ELR (cell line): Measurements from ENCODE around the gene SEC22C.
A peak's percentile ranks its signal among the peaks of the same experiment; 100 is the strongest.

ENCODE experiments used
- DNase-seq: peaks from one replicate; pipeline ENCODE4 v3.0.0-alpha.2; 2015; ENCODE audit warnings: low read depth

Gene SEC22C

DNA sequence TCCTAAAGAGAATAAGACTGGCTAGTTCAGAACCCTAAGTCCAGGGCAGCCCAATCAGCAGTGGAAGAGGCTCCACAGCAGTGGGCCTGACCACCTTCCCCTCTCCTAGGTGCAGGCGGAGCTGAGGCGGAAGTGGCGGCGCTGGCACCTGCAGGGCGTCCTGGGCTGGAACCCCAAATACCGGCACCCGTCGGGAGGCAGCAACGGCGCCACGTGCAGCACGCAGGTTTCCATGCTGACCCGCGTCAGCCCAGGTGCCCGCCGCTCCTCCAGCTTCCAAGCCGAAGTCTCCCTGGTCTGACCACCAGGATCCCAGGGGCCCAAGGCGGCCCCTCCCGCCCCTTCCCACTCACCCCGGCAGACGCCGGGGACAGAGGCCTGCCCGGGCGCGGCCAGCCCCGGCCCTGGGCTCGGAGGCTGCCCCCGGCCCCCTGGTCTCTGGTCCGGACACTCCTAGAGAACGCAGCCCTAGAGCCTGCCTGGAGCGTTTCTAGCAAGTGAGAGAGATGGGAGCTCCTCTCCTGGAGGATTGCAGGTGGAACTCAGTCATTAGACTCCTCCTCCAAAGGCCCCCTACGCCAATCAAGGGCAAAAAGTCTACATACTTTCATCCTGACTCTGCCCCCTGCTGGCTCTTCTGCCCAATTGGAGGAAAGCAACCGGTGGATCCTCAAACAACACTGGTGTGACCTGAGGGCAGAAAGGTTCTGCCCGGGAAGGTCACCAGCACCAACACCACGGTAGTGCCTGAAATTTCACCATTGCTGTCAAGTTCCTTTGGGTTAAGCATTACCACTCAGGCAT lies 45.6 kb downstream of the SEC22C start:
- DNase-seq, result peak; percentile 46

GRCh38 chr3:42533161-42533897 lies 48.4 kb downstream of the SEC22C start:
- no peak for DNase-seq

DNA sequence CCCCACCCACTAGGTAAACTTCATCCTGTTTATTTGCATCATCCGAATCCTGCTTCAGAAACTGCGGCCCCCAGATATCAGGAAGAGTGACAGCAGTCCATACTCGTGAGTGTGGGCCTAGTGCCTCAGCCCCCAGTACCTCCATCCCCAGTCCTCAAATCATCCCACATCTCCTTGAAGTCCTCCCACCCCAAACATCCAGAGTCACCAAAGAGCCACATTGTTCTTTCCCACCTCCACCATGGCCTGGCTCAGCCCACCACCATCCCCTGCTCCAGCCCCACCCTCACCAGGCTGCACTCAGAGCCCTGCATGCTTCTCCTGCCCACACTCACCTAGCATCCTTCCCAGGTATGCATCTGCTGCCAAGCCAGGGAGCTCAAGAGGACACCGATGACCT lies 49.5 kb downstream of the SEC22C start:
- DNase-seq, result no peak

DNA sequence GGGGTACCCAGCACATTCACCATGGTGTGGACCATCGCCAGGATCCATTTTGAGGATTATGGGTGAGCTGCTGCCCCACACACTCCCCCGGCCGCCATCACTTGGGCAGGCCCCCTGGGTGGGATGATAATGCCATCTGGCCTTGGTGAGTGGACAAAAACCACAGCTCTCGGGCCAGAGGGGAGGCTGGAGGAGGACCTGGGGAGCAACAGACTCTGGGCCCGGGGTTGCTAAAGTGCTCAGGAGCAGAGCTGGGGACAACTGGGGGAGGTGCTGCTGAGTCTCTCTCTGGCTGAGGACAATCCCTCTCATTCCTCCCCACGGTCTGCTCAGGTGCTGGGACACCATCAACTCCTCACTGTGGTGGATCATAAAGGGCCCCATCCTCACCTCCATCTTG lies 50.3 kb downstream of the SEC22C start:
- DNase-seq, result no peak

GRCh38 chr3:42530073-42530472 lies 51.7 kb downstream of the SEC22C start:
- no peak for DNase-seq

GRCh38 chr3:42529468-42529867 lies 52.3 kb downstream of the SEC22C start:
- DNase-seq, result no peak

GRCh38 chr3:42527368-42527917 lies 54.3 kb downstream of the SEC22C start:
- no peak for DNase-seq

GRCh38 chr3:42526616-42527367 lies 55.0 kb downstream of the SEC22C start:
- DNase-seq, result no peak

- no peak for DNase-seq
Measured at GRCh38 chr3:42525736-42526345, 55.9 kb downstream of the SEC22C start.

GRCh38 chr3:42525212-42525611 lies 56.6 kb downstream of the SEC22C start:
- no peak for DNase-seq

GRCh38 chr3:42524751-42525150 lies 57.0 kb downstream of the SEC22C start:
- DNase-seq, result no peak

GRCh38 chr3:42520906-42521305 lies 60.9 kb downstream of the SEC22C start:
- no peak for DNase-seq

DNA sequence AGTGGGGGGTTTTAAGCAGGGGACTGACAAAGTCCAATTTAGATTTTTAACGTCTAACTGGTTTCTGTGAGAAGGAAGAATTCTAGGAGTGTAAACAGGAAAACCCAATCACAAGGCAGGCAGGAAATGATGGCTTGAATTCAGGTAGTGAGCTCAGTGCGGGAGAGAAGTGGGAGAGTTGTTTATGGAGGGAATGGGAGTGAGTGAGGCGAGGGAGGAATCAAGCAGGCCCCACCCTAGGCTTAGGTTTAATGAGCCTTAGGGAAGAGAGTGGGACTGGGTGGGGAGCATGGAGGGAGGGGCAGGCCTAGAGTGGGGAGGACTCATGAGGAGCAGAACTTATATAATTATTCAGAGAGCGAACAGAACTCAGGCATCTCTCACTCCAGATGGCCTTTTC lies 61.4 kb downstream of the SEC22C start:
- no peak for DNase-seq

DNA sequence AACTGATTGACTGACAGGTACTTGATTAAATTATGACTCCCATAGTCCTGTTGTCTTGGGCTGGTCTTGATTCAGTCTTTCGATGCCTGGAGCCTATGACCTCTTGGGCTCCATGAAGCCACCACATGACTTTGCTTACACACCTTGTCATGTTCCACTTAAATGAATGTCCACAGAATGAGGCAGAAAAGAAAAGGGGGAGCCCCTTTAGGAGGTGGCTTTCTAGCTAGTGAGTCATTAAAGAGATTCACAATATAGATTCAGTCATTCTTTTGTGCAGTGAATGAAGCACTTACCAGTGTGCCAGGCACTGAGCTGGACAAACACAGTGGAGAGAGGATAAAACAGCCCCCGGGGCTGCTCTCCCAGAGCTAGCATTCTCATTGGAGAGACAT lies 62.2 kb downstream of the SEC22C start:
- DNase-seq, result no peak

DNA sequence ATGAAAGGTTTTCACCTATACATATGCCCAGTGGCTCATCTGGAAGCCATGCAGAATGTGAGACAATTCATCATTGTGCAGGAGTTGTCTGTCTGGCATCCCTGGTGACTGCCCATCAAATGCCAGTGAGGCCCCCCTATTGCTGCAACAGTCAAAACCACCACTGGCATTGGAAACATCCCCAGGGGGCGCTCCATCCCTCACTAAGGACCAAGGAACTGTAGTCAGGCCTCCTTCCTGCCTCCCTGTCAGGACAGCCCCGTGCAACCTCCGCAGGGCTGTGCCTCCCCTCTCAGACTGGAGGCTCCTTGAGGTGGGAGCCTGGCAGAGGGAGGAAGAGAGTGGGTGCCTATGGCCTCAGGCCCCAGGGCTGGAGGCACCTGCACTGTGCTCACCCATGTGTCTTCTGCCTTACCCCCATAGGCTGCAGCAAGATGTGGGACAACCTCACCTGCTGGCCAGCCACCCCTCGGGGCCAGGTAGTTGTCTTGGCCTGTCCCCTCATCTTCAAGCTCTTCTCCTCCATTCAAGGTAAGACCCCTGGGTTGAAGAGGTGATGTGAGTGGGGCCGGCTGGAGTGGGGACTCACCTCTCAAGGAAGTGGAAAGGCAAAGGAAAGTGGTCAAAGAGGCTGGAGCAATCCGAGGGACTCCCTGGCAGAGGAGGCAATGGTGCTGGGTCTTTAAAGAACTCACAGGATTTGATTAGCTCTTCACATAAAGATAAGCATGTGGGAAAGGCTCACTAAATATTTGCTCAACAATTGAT lies 62.8 kb downstream of the SEC22C start:
- DNase-seq, result no peak

- no peak for DNase-seq
Measured at GRCh38 chr3:42517117-42517516, 64.7 kb downstream of the SEC22C start.

GRCh38 chr3:42516443-42516842 lies 65.3 kb downstream of the SEC22C start:
- DNase-seq, result no peak

- no peak for DNase-seq
Measured at GRCh38 chr3:42515976-42516375, 65.8 kb downstream of the SEC22C start.

DNA sequence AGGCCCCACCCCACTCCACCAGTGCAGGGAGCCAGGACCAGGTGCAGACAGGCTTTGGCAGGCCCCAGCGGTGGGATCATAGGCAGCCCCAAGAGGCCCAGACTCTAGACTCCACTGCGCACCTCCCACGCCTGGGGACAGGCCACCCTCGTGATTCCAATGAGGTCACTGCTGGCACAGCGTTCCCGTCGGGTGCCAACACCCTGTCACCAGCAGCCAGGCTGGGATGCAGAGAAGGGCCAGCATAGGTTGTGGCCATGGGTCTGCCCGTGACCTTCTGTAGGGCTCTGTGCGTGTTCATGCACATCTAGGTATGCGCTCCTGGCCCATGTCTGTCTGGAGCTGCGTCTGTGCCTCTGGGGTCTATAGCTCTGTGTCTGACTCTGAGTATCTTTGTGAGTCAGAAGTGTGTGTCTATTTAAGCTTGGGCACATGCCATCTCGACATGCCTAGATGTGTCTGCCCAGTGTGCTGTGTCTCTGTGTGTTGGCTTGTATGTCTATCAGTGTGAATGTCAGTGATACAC lies 66.3 kb downstream of the SEC22C start:
- no peak for DNase-seq

DNA sequence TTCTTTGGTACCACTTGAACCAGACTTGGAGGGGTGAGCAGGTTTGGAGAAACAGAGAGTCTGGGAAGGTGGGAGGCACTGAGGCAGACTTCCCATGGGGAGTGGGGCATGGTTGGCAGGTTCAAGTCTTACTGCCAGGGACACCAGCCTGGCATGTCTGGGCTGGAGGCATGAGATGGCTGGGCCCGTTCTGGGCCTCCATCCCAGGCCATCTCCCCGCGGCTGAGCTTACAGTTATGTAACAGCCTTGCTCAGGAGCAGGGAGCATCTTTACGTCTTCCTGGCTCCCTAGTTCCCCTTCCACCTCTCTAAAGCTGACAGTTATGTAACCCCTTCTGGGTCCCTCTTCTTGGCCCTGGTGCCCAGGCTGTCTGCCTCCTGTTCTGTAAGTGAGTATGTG lies 66.9 kb downstream of the SEC22C start:
- no peak for DNase-seq

GRCh38 chr3:42513521-42513920 lies 68.2 kb downstream of the SEC22C start:
- DNase-seq, result no peak
